ENCODE results near the gene FNDC1. TPM values are rescaled to one million over a fixed set of nuclear protein-coding genes. Genes with fewer than 3 reads are reported as not detected.

The FNDC1 gene
- total and polyA plus RNA-seq, 3 donors from 2014 or later = 0.87 to 4.9 (median 1.7) TPM

GRCh38 chr6:159190460-159190859 lies 21.3 kb downstream of the FNDC1 start:
- Histone ChIP-seq H3K27me3 (no peaks in the 10 kb centered on the region), H3K27ac (no peak overlapping the region), H3K36me3 (ENCODE audit: low read depth, missing control alignments) (no peaks in the 10 kb centered on the region), H3K4me1 (no peaks in the 10 kb centered on the region), H3K9me3 (no peaks in the 10 kb centered on the region), H3K4me3 (no peak overlapping the region)
- intact Hi-C loops (cut with DNase I; ENCODE audit: low total_unique reads) = no loop called here
- WGBS, 2 donors = 80 to 90% methylated on average over 7 of the region's 7 CpGs
- TF ChIP-seq, protein P1, sequence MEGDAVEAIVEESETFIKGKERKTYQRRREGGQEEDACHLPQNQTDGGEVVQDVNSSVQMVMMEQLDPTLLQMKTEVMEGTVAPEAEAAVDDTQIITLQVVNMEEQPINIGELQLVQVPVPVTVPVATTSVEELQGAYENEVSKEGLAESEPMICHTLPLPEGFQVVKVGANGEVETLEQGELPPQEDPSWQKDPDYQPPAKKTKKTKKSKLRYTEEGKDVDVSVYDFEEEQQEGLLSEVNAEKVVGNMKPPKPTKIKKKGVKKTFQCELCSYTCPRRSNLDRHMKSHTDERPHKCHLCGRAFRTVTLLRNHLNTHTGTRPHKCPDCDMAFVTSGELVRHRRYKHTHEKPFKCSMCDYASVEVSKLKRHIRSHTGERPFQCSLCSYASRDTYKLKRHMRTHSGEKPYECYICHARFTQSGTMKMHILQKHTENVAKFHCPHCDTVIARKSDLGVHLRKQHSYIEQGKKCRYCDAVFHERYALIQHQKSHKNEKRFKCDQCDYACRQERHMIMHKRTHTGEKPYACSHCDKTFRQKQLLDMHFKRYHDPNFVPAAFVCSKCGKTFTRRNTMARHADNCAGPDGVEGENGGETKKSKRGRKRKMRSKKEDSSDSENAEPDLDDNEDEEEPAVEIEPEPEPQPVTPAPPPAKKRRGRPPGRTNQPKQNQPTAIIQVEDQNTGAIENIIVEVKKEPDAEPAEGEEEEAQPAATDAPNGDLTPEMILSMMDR (IDR thresholded peaks at IDR 0.05) = no peak
- no peak for TF ChIP-seq POLR2A (IDR thresholded peaks at IDR 0.05)
- DNase-seq = no peak

- WGBS, 2 donors = 83 to 94% methylated on average over 2 of the region's 2 CpGs
- no peaks in the 10 kb centered on the region for H3K36me3 ChIP-seq (ENCODE audit: low read depth, missing control alignments)
- no peaks in the 10 kb centered on the region for H3K9me3 ChIP-seq
- H3K27me3 ChIP-seq = no peaks in the 10 kb centered on the region
- TF ChIP-seq, protein P1 (IDR thresholded peaks at IDR 0.05) = no peak
- no peak for TF ChIP-seq POLR2A (IDR thresholded peaks at IDR 0.05)
- intact Hi-C loops (cut with DNase I; ENCODE audit: low total_unique reads) = no loop called here
- DNase-seq = no peak
- H3K27ac ChIP-seq = no peak overlapping the region
- H3K4me3 ChIP-seq = no peak overlapping the region
- no peaks in the 10 kb centered on the region for H3K4me1 ChIP-seq
Measured at GRCh38 chr6:159193923-159194322, 24.7 kb downstream of the FNDC1 start.

GRCh38 chr6:159194421-159194820 lies 25.2 kb downstream of the FNDC1 start:
- TF ChIP-seq POLR2A (IDR thresholded peaks at IDR 0.05) = no peak
- TF ChIP-seq, protein P1 (IDR thresholded peaks at IDR 0.05) = no peak
- DNase-seq = no peak
- WGBS, 2 donors = 86 to 88% methylated on average over 4 of the region's 4 CpGs
- Histone ChIP-seq H3K27me3 (no peaks in the 10 kb centered on the region), H3K9me3 (no peaks in the 10 kb centered on the region), H3K4me3 (no peak overlapping the region), H3K36me3 (ENCODE audit: low read depth, missing control alignments) (no peaks in the 10 kb centered on the region), H3K27ac (no peak overlapping the region), H3K4me1 (no peaks in the 10 kb centered on the region)
- intact Hi-C loops (cut with DNase I; ENCODE audit: low total_unique reads) = no loop called here

GRCh38 chr6:159196430-159196975 lies 27.3 kb downstream of the FNDC1 start:
- Histone ChIP-seq H3K4me1 (no peaks in the 10 kb centered on the region), H3K36me3 (ENCODE audit: low read depth, missing control alignments) (no peaks in the 10 kb centered on the region), H3K27me3 (no peaks in the 10 kb centered on the region), H3K9me3 (no peaks in the 10 kb centered on the region), H3K27ac (no peak overlapping the region), H3K4me3 (no peak overlapping the region)
- intact Hi-C loops (cut with DNase I; ENCODE audit: low total_unique reads) = no loop called here
- no peak for DNase-seq
- 53 to 57% methylated on average over 2 of the region's 2 CpGs for WGBS, 2 donors
- no peak for TF ChIP-seq POLR2A (IDR thresholded peaks at IDR 0.05)
- TF ChIP-seq, protein P1 (IDR thresholded peaks at IDR 0.05) = no peak

DNA sequence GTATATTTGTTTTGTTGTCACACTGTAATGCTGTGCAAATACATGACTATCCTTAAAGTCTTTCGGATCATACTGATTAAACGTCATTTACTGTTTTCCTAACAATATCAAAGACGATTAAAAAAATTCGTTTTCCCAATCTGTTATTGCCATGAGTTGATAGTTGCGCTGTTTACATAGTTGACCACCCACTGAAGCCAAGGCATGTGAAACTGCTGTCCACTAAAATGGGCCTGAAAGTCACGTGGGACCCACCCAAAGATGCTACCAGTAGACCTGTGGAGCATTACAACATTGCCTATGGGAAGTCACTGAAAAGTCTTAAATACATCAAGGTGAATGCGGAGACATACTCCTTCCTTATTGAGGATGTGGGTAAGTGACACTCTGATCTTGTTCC lies 28.1 kb downstream of the FNDC1 start:
- Histone ChIP-seq H3K36me3 (ENCODE audit: low read depth, missing control alignments) (no peaks in the 10 kb centered on the region), H3K9me3 (no peaks in the 10 kb centered on the region), H3K27ac (no peak overlapping the region), H3K27me3 (no peaks in the 10 kb centered on the region), H3K4me1 (no peaks in the 10 kb centered on the region), H3K4me3 (no peak overlapping the region)
- TF ChIP-seq, protein P1 (IDR thresholded peaks at IDR 0.05) = no peak
- no peak for TF ChIP-seq POLR2A (IDR thresholded peaks at IDR 0.05)
- DNase-seq = no peak
- WGBS, 2 donors = 86 to 88% methylated on average over 7 of the region's 7 CpGs
- intact Hi-C loops (cut with DNase I; ENCODE audit: low total_unique reads) = no loop called here
